Measurements from ENCODE around the gene ATG13. TPM values are rescaled to one million over a fixed set of nuclear protein-coding genes. Genes with fewer than 3 reads are reported as not detected.
A peak's percentile ranks its signal among the peaks of the same experiment; 100 is the strongest.

The ATG13 gene
- total and polyA plus RNA-seq, 12 donors: 31.0 to 177 (median 88.8) TPM

DNA sequence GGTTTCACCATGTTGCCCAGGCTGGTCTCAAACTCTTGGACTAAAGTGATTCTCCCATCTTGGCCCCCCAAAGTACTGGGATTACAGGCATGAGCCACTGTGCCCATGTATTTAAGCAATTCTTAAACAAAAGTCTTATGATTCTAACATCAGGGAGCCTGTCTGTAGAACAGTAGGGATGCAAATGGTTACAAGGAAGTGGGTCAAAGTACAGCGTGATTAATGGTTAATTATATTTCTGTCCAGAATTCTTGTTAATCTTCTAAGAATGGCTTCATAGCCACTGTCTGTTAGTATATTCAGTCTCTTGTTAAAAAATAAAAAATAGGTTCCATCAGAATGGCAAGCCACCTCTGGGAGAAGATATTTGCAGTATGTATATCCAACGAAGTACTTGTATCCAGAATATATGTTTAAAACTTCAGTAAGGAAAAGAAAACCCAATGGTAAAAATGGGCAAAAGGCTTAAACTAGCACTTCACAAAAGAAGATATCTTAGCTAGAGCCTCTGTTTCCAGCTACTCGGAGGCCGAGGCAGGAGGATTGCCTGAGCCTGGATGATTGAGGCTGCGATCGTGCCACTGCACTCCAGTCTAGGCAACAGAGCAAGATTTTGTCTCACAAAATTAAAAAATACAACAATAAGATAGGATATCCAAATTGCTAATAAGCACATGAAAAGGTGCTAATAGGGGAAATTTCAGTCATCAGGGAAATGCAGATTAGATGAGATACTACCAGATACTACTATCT is 22.9 kb downstream of the ATG13 start:
- H3K4me3 ChIP-seq: no peak overlapping the region
- H3K27ac ChIP-seq: no peak overlapping the region
- intact Hi-C loops (cut with DNase I): no loop called here
- no peaks in the 10 kb centered on the region for H3K9me3 ChIP-seq (replicated peaks in 1 of 3)
- peaks cover 4 to 7% of the 10 kb centered on the region in 2 donors for H3K4me1 ChIP-seq (replicated peaks in 1 of 2)
- H3K36me3 ChIP-seq (replicated peaks in 1 of 2): peaks cover 0 to 6% of the 10 kb centered on the region in 2 donors
- H3K27me3 ChIP-seq: no peaks in the 10 kb centered on the region
- DNase-seq: no peak
- TF ChIP-seq CTCF (IDR thresholded peaks at IDR 0.05) (no peak), POLR2A (IDR thresholded peaks at IDR 0.05) (no peak)
- WGBS, 4 donors: 93 to 97% (median 96%) methylated on average over 6 of the region's 6 CpGs

GRCh38 chr11:46641639-46642038 is 24.3 kb downstream of the ATG13 start:
- Histone ChIP-seq H3K27me3 (no peaks in the 10 kb centered on the region), H3K4me3 (no peak overlapping the region), H3K36me3 (replicated peaks in 1 of 2) (peaks cover 0 to 18% of the 10 kb centered on the region in 2 donors), H3K4me1 (replicated peaks in 1 of 2) (peaks cover 4 to 7% of the 10 kb centered on the region in 2 donors), H3K27ac (no peak overlapping the region), H3K9me3 (replicated peaks in 1 of 3) (no peaks in the 10 kb centered on the region)
- no peak for TF ChIP-seq POLR2A (IDR thresholded peaks at IDR 0.05)
- TF ChIP-seq CTCF (IDR thresholded peaks at IDR 0.05): no peak
- DNase-seq: peak in 2 of 7 donors; percentile 41
- WGBS, 4 donors: 56 to 68% (median 59%) methylated on average over 3 of the region's 3 CpGs
- intact Hi-C loops (cut with DNase I): no loop called here

DNA sequence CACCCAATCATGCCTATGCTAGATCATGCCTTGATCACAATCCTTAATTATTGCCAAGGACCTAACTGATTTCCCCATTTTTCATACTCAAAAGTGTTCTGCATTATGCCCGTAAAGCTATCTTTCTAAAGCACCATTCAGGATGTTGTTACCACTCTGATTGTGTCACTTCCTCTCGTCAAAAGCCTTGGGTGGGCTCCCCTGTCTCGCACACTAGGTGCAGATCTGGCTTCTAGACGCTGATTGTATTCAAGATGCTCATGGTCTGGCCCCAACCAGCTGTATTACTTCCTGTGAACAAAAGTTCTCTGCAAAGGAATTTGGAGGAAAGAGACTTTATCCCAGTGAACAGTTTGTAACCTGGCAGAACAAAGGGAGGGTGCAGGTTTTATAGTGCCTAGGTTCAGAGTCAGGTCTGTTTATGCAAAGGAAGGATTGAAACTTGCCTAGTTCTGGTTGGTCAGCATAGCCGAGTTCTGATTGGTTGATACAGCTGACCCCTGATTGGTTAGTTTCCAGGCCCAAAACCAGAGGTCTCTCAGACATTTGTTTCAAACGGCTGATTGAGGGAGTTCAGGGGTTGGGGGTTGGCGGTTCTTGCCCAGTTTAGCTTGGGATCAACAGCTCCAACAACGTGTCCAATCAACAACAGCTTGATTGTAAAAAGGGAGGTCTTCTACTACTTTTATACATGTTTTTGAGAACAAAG is 25.4 kb downstream of the ATG13 start:
- H3K27ac ChIP-seq: no peak overlapping the region
- no peaks in the 10 kb centered on the region for H3K9me3 ChIP-seq (replicated peaks in 1 of 3)
- H3K27me3 ChIP-seq: no peaks in the 10 kb centered on the region
- H3K36me3 ChIP-seq (replicated peaks in 1 of 2): peaks cover 0 to 30% of the 10 kb centered on the region in 2 donors
- H3K4me1 ChIP-seq (replicated peaks in 1 of 2): peaks cover 4 to 7% of the 10 kb centered on the region in 2 donors
- WGBS, 4 donors: 91 to 98% (median 93%) methylated on average over 8 of the region's 8 CpGs
- TF ChIP-seq CTCF (IDR thresholded peaks at IDR 0.05): no peak
- no peak for TF ChIP-seq POLR2A (IDR thresholded peaks at IDR 0.05)
- intact Hi-C loops (cut with DNase I): no loop called here
- no peak overlapping the region for H3K4me3 ChIP-seq
- no peak for DNase-seq

GRCh38 chr11:46643531-46643930 is 26.2 kb downstream of the ATG13 start:
- Histone ChIP-seq H3K27ac (no peak overlapping the region), H3K36me3 (replicated peaks in 1 of 2) (peaks cover 0 to 33% of the 10 kb centered on the region in 2 donors)
- intact Hi-C loops (cut with DNase I): no loop called here

More at GRCh38 chr11:46643531-46643930, 26.2 kb downstream of the ATG13 start:
- Histone ChIP-seq H3K4me3 (no peak overlapping the region), H3K9me3 (replicated peaks in 1 of 3) (no peaks in the 10 kb centered on the region), H3K27me3 (no peaks in the 10 kb centered on the region), H3K4me1 (replicated peaks in 1 of 2) (peaks cover 4 to 7% of the 10 kb centered on the region in 2 donors)
- no peak for DNase-seq
- 93 to 100% (median 97%) methylated on average over 3 of the region's 3 CpGs for WGBS, 4 donors
- TF ChIP-seq CTCF (IDR thresholded peaks at IDR 0.05) (no peak), POLR2A (IDR thresholded peaks at IDR 0.05) (no peak)

Measured in adrenal gland (tissue), 12 donors.